IPS DF 6.9 (cell line): ENCODE data around the gene SLBP.

Experiments
- DNase-seq: peaks from one replicate; pipeline ENCODE4 v3.0.0-alpha.2; 2013; ENCODE audit warnings: low read depth, low spot score
- H3K27ac ChIP-seq: one replicate; pipeline ENCODE4 v1.5.1; 2013; ENCODE audit warnings: low read length, control low read depth
- H3K27me3 ChIP-seq: 2 replicates; pipeline ENCODE4 v1.6.1; 2013; ENCODE audit warnings: mild to moderate bottlenecking, low read length; ENCODE audit not compliant: control insufficient read depth, insufficient read depth
- H3K36me3 ChIP-seq: 2 replicates; pipeline ENCODE4 v1.6.1; 2013; ENCODE audit warnings: low read length; ENCODE audit not compliant: control insufficient read depth, insufficient read depth
- H3K4me1 ChIP-seq: 2 replicates; pipeline ENCODE4 v1.6.1; 2013; ENCODE audit warnings: low read length; ENCODE audit not compliant: control insufficient read depth, insufficient read depth
- H3K4me3 ChIP-seq: 2 replicates; pipeline ENCODE4 v1.5.1; 2013; ENCODE audit warnings: mild to moderate bottlenecking, low read length
- H3K9me3 ChIP-seq: 2 replicates; pipeline ENCODE4 v1.6.1; 2013; ENCODE audit warnings: low read length, inconsistent platforms; ENCODE audit not compliant: control insufficient read depth, insufficient read depth
- WGBS: extraction: QIAGEN DNeasy Blood & Tissue Kit; methylation state at CpG from one replicate; pipeline ENCODE4 v1.1.7; 2013; ENCODE audit warnings: mixed read lengths, missing lambda C conversion rate; ENCODE audit not compliant: insufficient read length, insufficient coverage; 5-methylcytosine and 5-hydroxymethylcytosine counted together

Gene SLBP

GRCh38 chr4:1712216-1713002, at the start of gene SLBP:
TSS of gene SLBP (minus strand) at chr4:1712319. CDS start at chr4:1712188, 131 bp downstream.
- WGBS = no CpG with 5 or more reads among the region's 98 CpGs
- no peaks in the 10 kb centered on the region for H3K9me3 ChIP-seq
- H3K4me3 ChIP-seq = peak within 1 kb of the TSS; percentile 54
- no peaks in the 10 kb centered on the region for H3K4me1 ChIP-seq
- peak; percentile 80 for DNase-seq
- no peak within 1 kb of the TSS for H3K27ac ChIP-seq
- no peaks in the 10 kb centered on the region for H3K27me3 ChIP-seq
- H3K36me3 ChIP-seq = peaks cover 5% of the 10 kb centered on the region; the same call in 1 of the 2 replicates

GRCh38 chr4:1761130-1761689, 49.1 kb upstream of the SLBP start:
- H3K4me1 ChIP-seq = peaks cover 9% of the 10 kb centered on the region
- no peak for DNase-seq
- WGBS = no CpG with 5 or more reads among the region's 32 CpGs
- no peaks in the 10 kb centered on the region for H3K27me3 ChIP-seq
- H3K9me3 ChIP-seq = no peaks in the 10 kb centered on the region
- no peaks in the 10 kb centered on the region for H3K36me3 ChIP-seq
- no peak overlapping the region for H3K27ac ChIP-seq
- H3K4me3 ChIP-seq = no peak overlapping the region

- Histone ChIP-seq H3K27ac (no peak overlapping the region), H3K4me1 (peaks cover 3% of the 10 kb centered on the region; the same call in 1 of the 2 replicates), H3K9me3 (no peaks in the 10 kb centered on the region), H3K36me3 (no peaks in the 10 kb centered on the region), H3K4me3 (no peak overlapping the region), H3K27me3 (no peaks in the 10 kb centered on the region)
- no CpG with 5 or more reads among the region's 25 CpGs for WGBS
- no peak for DNase-seq
These were observed 48.5 kb upstream of the SLBP start for GRCh38 chr4:1760521-1761071.

GRCh38 chr4:1759818-1760223, 47.7 kb upstream of the SLBP start:
- Histone ChIP-seq H3K36me3 (no peaks in the 10 kb centered on the region), H3K27ac (no peak overlapping the region), H3K9me3 (no peaks in the 10 kb centered on the region), H3K4me3 (no peak overlapping the region), H3K27me3 (no peaks in the 10 kb centered on the region), H3K4me1 (peaks cover 1% of the 10 kb centered on the region; the same call in 1 of the 2 replicates)
- no CpG with 5 or more reads among the region's 13 CpGs for WGBS
- no peak for DNase-seq

GRCh38 chr4:1759170-1759817, 47.2 kb upstream of the SLBP start:
- no peaks in the 10 kb centered on the region for H3K27me3 ChIP-seq
- no peaks in the 10 kb centered on the region for H3K9me3 ChIP-seq
- H3K4me1 ChIP-seq = peaks cover 1% of the 10 kb centered on the region; the same call in 1 of the 2 replicates
- no peak overlapping the region for H3K4me3 ChIP-seq
- DNase-seq = no peak
- no peak overlapping the region for H3K27ac ChIP-seq
- no peaks in the 10 kb centered on the region for H3K36me3 ChIP-seq
- no CpG with 5 or more reads among the region's 19 CpGs for WGBS

- no peaks in the 10 kb centered on the region for H3K9me3 ChIP-seq
- H3K27me3 ChIP-seq = no peaks in the 10 kb centered on the region
- H3K27ac ChIP-seq = no peak overlapping the region
- H3K4me1 ChIP-seq = no peaks in the 10 kb centered on the region; the same call in 1 of the 2 replicates
- H3K36me3 ChIP-seq = no peaks in the 10 kb centered on the region; the same call in 1 of the 2 replicates
- WGBS = no CpG with 5 or more reads among the region's 27 CpGs
- no peak overlapping the region for H3K4me3 ChIP-seq
- DNase-seq = no peak
These were observed 46.4 kb upstream of the SLBP start for GRCh38 chr4:1758306-1759121.

GRCh38 chr4:1757836-1758235, 45.7 kb upstream of the SLBP start:
- H3K4me3 ChIP-seq = no peak overlapping the region
- H3K27me3 ChIP-seq = no peaks in the 10 kb centered on the region
- no peaks in the 10 kb centered on the region for H3K9me3 ChIP-seq
- no peaks in the 10 kb centered on the region; the same call in 1 of the 2 replicates for H3K4me1 ChIP-seq
- DNase-seq = no peak
- WGBS = no CpG with 5 or more reads among the region's 17 CpGs
- no peak overlapping the region for H3K27ac ChIP-seq
- no peaks in the 10 kb centered on the region; the same call in 1 of the 2 replicates for H3K36me3 ChIP-seq

- Histone ChIP-seq H3K27me3 (no peaks in the 10 kb centered on the region), H3K36me3 (no peaks in the 10 kb centered on the region; the same call in 1 of the 2 replicates), H3K4me3 (no peak overlapping the region), H3K4me1 (peaks cover 6% of the 10 kb centered on the region), H3K27ac (no peak overlapping the region), H3K9me3 (no peaks in the 10 kb centered on the region)
- DNase-seq = no peak
- WGBS = no CpG with 5 or more reads among the region's 20 CpGs
These were observed 45.0 kb upstream of the SLBP start for GRCh38 chr4:1756893-1757779.

GRCh38 chr4:1756079-1756478, 44.0 kb upstream of the SLBP start:
- Histone ChIP-seq H3K36me3 (no peaks in the 10 kb centered on the region; the same call in 1 of the 2 replicates), H3K4me1 (peaks cover 8% of the 10 kb centered on the region), H3K9me3 (no peaks in the 10 kb centered on the region), H3K4me3 (no peak overlapping the region), H3K27me3 (no peaks in the 10 kb centered on the region), H3K27ac (no peak overlapping the region)
- WGBS = no CpG with 5 or more reads among the region's 18 CpGs
- no peak for DNase-seq
